Ascending aorta (tissue), 2 donors: ENCODE data around the gene SYNPR. TPM values are rescaled to one million over a fixed set of nuclear protein-coding genes. Genes with fewer than 3 reads are reported as not detected.

Source experiments
- DNase-seq, 2 donors: peaks; one replicate each; pipeline ENCODE4 v3.0.0-alpha.2; 2019; ENCODE audit warnings: low spot score in 2 of 2
- H3K27ac ChIP-seq, 2 donors: fragments of 200-600 bp; sonication (generic); one replicate each; pipeline ENCODE4 v1.5.1; 2016 to 2017; ENCODE audit warnings: mild to moderate bottlenecking in 1 of 2
- H3K27me3 ChIP-seq: fragments of 200-600 bp; sonication (generic); one replicate; pipeline ENCODE4 v1.5.1; 2017
- H3K36me3 ChIP-seq, 2 donors: fragments of 200-600 bp; sonication (generic); one replicate each; pipeline ENCODE4 v1.5.1; 2016
- H3K4me1 ChIP-seq, 2 donors: fragments of 200-600 bp; sonication (generic); one replicate each; pipeline ENCODE4 v1.5.1; 2016 to 2017; ENCODE audit warnings: mild to moderate bottlenecking in 1 of 2
- H3K4me3 ChIP-seq, 2 donors: fragments of 200-600 bp; sonication (generic); one replicate each; pipeline ENCODE4 v1.5.1; 2016 to 2017; ENCODE audit warnings: mild to moderate bottlenecking in 1 of 2
- H3K9me3 ChIP-seq, 2 donors: fragments of 200-600 bp; sonication (generic); one replicate each; pipeline ENCODE4 v1.5.1; 2016
- intact Hi-C: fragments of 100-400 bp; cut with DNase I; formaldehyde crosslinking; loops from one replicate; pipeline ENCODE4 v1.15.1; 2023
- total RNA-seq: library from RNA; depleted of rRNA; stranded (reverse); fragments of >200 nt; gene quantifications from one replicate; pipeline ENCODE4 v1.1.0, GENCODE V29; 2016
- TF ChIP-seq, protein P1 (sequence below), 3 experiments: fragments of 200-600 bp in 2 of 3; fragments of 450-650 bp in 1 of 3; sonication (generic) in 2 of 3; IDR thresholded peaks; one replicate each; pipeline ENCODE4 v1.5.1; 2016 to 2019; ENCODE audit warnings: antibody characterized with exemption in 3 of 3, mild to moderate bottlenecking in 1 of 3, moderate library complexity in 1 of 3

SYNPR gene
- total RNA-seq, 1 donor from 2014 or later, result not detected

DNA sequence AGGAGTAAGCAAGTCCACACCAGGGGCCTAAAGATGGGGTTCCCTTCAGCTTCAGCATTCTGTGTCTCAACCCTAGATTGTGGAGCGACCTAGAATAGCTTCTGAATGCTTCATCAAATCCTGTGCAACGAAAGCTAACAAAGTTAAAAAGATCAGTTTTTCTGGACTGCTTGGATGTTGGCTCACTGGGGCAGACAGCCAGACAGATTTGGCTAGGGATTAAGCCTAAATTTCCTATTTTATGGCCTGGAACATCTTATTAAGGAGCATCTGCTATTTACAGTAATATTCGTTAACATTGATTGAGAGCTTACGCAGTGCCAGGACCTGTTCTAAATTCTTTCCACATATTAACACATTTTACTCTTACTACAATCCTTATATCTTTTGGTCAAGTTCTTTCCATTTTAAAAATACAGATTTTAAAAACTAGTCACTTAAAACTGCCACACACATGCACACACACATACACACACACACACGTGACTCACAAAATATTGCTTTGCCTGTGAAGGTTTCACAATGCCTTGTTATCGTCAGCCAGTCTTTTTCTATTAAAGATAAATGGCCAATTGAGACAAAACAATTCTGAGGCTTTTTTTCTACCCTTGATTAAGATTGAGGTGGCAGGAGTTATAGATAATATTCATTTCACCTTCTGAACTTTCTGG is 201.0 kb downstream of the SYNPR start:
- H3K27ac ChIP-seq, result no peak overlapping the region
- H3K36me3 ChIP-seq, result no peaks in the 10 kb centered on the region
- no peaks in the 10 kb centered on the region for H3K4me1 ChIP-seq
- intact Hi-C loops, result no loop called here
- TF ChIP-seq, protein P1, sequence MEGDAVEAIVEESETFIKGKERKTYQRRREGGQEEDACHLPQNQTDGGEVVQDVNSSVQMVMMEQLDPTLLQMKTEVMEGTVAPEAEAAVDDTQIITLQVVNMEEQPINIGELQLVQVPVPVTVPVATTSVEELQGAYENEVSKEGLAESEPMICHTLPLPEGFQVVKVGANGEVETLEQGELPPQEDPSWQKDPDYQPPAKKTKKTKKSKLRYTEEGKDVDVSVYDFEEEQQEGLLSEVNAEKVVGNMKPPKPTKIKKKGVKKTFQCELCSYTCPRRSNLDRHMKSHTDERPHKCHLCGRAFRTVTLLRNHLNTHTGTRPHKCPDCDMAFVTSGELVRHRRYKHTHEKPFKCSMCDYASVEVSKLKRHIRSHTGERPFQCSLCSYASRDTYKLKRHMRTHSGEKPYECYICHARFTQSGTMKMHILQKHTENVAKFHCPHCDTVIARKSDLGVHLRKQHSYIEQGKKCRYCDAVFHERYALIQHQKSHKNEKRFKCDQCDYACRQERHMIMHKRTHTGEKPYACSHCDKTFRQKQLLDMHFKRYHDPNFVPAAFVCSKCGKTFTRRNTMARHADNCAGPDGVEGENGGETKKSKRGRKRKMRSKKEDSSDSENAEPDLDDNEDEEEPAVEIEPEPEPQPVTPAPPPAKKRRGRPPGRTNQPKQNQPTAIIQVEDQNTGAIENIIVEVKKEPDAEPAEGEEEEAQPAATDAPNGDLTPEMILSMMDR (IDR thresholded peaks at IDR 0.05), result no peak
- DNase-seq, result no peak
- H3K9me3 ChIP-seq, result no peaks in the 10 kb centered on the region
- no peak overlapping the region for H3K4me3 ChIP-seq
- H3K27me3 ChIP-seq, result no peaks in the 10 kb centered on the region

DNA sequence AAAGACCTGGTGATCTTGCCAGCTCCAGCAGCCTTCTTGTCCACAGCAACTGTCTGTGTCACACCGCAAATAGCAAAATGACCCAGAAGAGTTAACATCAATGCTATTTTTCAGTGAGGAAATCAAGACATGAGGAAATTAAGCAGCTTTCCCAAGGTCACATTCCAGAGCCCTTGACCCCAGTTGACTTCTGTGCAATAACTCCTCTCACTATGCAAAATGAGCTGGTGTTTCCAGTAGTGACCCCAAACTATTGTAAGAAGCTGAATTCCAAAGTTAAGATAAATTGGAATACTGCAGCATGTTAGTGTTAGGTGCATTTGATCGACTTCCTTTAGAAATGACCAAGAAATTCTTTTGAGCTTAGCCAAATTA is 201.5 kb downstream of the SYNPR start:
- H3K27ac ChIP-seq, result no peak overlapping the region
- H3K4me3 ChIP-seq, result no peak overlapping the region
- DNase-seq, result no peak
- no peaks in the 10 kb centered on the region for H3K4me1 ChIP-seq
- H3K9me3 ChIP-seq, result no peaks in the 10 kb centered on the region
- TF ChIP-seq, protein P1 (IDR thresholded peaks at IDR 0.05), result no peak
- intact Hi-C loops, result no loop called here
- no peaks in the 10 kb centered on the region for H3K27me3 ChIP-seq
- no peaks in the 10 kb centered on the region for H3K36me3 ChIP-seq

- no peak for DNase-seq
- no peak overlapping the region for H3K4me3 ChIP-seq
- H3K27me3 ChIP-seq, result no peaks in the 10 kb centered on the region
- H3K4me1 ChIP-seq, result no peaks in the 10 kb centered on the region
- no peaks in the 10 kb centered on the region for H3K9me3 ChIP-seq
- TF ChIP-seq, protein P1 (IDR thresholded peaks at IDR 0.05), result no peak
- no peaks in the 10 kb centered on the region for H3K36me3 ChIP-seq
- intact Hi-C loops, result no loop called here
- no peak overlapping the region for H3K27ac ChIP-seq
Observed at GRCh38 chr3:63481627-63482026, 203.5 kb downstream of the SYNPR start.

- Histone ChIP-seq H3K36me3 (no peaks in the 10 kb centered on the region), H3K27me3 (no peaks in the 10 kb centered on the region), H3K4me1 (no peaks in the 10 kb centered on the region), H3K9me3 (no peaks in the 10 kb centered on the region), H3K27ac (no peak overlapping the region), H3K4me3 (no peak overlapping the region)
- DNase-seq, result no peak
- TF ChIP-seq, protein P1 (IDR thresholded peaks at IDR 0.05), result no peak
- intact Hi-C loops, result no loop called here
Observed at GRCh38 chr3:63482341-63482740, 204.2 kb downstream of the SYNPR start.

DNA sequence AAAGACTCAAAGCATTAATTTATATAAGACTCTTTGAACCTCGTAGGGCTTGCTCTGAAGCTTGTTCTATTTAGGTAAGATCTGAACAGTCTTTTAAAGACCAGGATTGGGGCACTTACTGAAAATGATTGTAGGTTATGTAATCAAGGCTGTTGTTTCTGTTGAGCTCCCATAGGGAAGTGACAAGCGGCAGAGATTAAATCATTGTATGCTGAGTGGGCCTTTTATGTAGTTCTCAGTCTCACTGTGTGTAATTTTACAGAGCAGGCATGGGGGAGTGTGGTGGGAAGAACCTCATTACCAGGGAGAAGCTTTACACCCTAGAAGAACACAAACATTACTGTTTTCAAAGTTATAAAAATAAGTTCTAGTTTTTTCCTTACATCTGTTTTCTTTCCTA is 214.4 kb downstream of the SYNPR start:
- no peaks in the 10 kb centered on the region for H3K9me3 ChIP-seq
- TF ChIP-seq, protein P1 (IDR thresholded peaks at IDR 0.05), result no peak
- no peaks in the 10 kb centered on the region for H3K27me3 ChIP-seq
- no peaks in the 10 kb centered on the region for H3K36me3 ChIP-seq
- no peak for DNase-seq
- no peak overlapping the region for H3K27ac ChIP-seq
- intact Hi-C loops, result no loop called here
- no peaks in the 10 kb centered on the region for H3K4me1 ChIP-seq
- no peak overlapping the region for H3K4me3 ChIP-seq

- H3K27ac ChIP-seq, result no peak overlapping the region
- H3K9me3 ChIP-seq, result no peaks in the 10 kb centered on the region
- no peaks in the 10 kb centered on the region for H3K27me3 ChIP-seq
- no peak overlapping the region for H3K4me3 ChIP-seq
- no peaks in the 10 kb centered on the region for H3K36me3 ChIP-seq
- no peak for DNase-seq
- no peaks in the 10 kb centered on the region for H3K4me1 ChIP-seq
- TF ChIP-seq, protein P1 (IDR thresholded peaks at IDR 0.05), result no peak
- intact Hi-C loops, result no loop called here
Observed at GRCh38 chr3:63493101-63493500, 215.0 kb downstream of the SYNPR start.
